C4-2B (cell line): ENCODE results near the gene PTPRB.

Source experiments
- CTCF ChIP-seq: fragments of 450-650 bp; conservative IDR thresholded peaks from 2 replicates; pipeline ENCODE4 v1.5.1; 2017; ENCODE audit warnings: mild to moderate bottlenecking
- ZFX ChIP-seq: fragments of 450-650 bp; IDR thresholded peaks from 2 replicates; pipeline ENCODE4 v1.6.1; 2017

DNA sequence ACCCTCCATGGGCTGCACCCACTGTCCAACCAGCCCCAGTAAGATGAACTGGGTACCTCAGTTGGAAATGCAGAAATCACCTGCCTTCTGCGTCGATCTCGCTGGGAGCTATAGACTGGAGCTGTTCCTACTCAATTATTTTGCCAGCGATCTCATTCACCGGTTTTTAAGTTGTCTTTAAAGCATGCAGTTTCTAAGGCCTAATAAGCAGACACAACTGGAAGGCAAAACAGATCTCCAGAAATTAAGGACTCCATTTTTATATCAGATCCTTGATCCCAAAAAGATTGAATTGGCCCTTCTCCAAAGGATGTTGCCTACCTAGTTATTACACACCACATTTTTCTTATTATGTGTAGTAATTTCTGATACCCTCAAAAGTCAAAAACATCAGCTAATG is 139.7 kb downstream of the PTPRB start:
- TF ChIP-seq CTCF (no peak), ZFX (no peak)
